PC-3 (cell line): ENCODE results near the gene DLD.

Experiments used
- EZH2 ChIP-seq: fragments of 300-600 bp; sonication (generic); IDR thresholded peaks from one replicate; pipeline ENCODE4 v1.6.1; 2017; ENCODE audit warnings: antibody characterized with exemption, mild to moderate bottlenecking, low read length; ENCODE audit not compliant: unreplicated experiment
- EZH2phosphoT487 ChIP-seq: fragments of 300-600 bp; sonication (generic); IDR thresholded peaks from 2 replicates; pipeline ENCODE4 v1.6.1; 2018; ENCODE audit warnings: mild to moderate bottlenecking, antibody characterized with exemption, low read length, borderline replicate concordance
- TF ChIP-seq, protein P1 (sequence below): fragments of 300-600 bp; sonication (generic); conservative IDR thresholded peaks from 2 replicates; pipeline ENCODE4 v1.5.1; 2017; ENCODE audit warnings: antibody characterized with exemption, low read depth, mild to moderate bottlenecking, low read length

GRCh38 chr7:107882766-107883165 is 8.2 kb upstream of the DLD start:
- TF ChIP-seq, protein P1, sequence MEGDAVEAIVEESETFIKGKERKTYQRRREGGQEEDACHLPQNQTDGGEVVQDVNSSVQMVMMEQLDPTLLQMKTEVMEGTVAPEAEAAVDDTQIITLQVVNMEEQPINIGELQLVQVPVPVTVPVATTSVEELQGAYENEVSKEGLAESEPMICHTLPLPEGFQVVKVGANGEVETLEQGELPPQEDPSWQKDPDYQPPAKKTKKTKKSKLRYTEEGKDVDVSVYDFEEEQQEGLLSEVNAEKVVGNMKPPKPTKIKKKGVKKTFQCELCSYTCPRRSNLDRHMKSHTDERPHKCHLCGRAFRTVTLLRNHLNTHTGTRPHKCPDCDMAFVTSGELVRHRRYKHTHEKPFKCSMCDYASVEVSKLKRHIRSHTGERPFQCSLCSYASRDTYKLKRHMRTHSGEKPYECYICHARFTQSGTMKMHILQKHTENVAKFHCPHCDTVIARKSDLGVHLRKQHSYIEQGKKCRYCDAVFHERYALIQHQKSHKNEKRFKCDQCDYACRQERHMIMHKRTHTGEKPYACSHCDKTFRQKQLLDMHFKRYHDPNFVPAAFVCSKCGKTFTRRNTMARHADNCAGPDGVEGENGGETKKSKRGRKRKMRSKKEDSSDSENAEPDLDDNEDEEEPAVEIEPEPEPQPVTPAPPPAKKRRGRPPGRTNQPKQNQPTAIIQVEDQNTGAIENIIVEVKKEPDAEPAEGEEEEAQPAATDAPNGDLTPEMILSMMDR: no peak
- TF ChIP-seq EZH2 (no peak), EZH2phosphoT487 (no peak)
